IMR-90 (cell line): Measurements from ENCODE around the gene JAKMIP1. TPM values are rescaled to one million over a fixed set of nuclear protein-coding genes. Genes with fewer than 3 reads are reported as not detected.

ENCODE experiments used
- ATAC-seq: fragments of 200-7000 bp; cut with Tn5 transposase; 2 replicates; pipeline ENCODE4 v1.9.1; 2020; ENCODE audit warnings: low read depth, mild to moderate bottlenecking, moderate library complexity
- BruUV-seq: library from RNA; stranded (reverse); fragments of 400-500 nt; replicated peaks from 2 replicates; lab custom pipeline; 2021; lab: Mats Ljungman, UMichigan
- CTCF ChIA-PET: fragments of 300-600 bp; formaldehyde crosslinking; extraction: SDS; loops from one replicate; lab custom pipeline; 2021; ENCODE audit warnings: antibody characterized with exemption; lab: Yijun Ruan, JAX
- POLR2A ChIA-PET: fragments of 300-600 bp; sonication (Branson Sonifier 250); formaldehyde crosslinking; loops from one replicate; lab custom pipeline; 2022; ENCODE audit warnings: antibody characterized with exemption; ENCODE audit not compliant: unreplicated experiment; lab: Charles Lee
- DNase-seq: peaks from one replicate; pipeline ENCODE4 v3.0.0; 2013
- H2AFZ ChIP-seq: replicated peaks from 2 replicates; pipeline ENCODE3; 2013; ENCODE audit warnings: low read length, mild to moderate bottlenecking; ENCODE audit not compliant: poor library complexity
- H2AK5ac ChIP-seq: 2 replicates; pipeline ENCODE4 v1.6.1; 2013; ENCODE audit warnings: low read depth, low read length, inconsistent platforms
- H2AK9ac ChIP-seq: replicated peaks from 2 replicates; pipeline ENCODE3; 2013; ENCODE audit warnings: mild to moderate bottlenecking, low read depth, low read length, moderate library complexity; ENCODE audit not compliant: poor library complexity
- H2BK120ac ChIP-seq: 2 replicates; pipeline ENCODE4 v1.6.1; 2013; ENCODE audit warnings: low read depth, low read length, inconsistent platforms
- H2BK15ac ChIP-seq: 3 replicates; pipeline ENCODE4 v1.6.1; 2013; ENCODE audit warnings: low read depth, low read length, inconsistent platforms
- H2BK20ac ChIP-seq: 2 replicates; pipeline ENCODE4 v1.6.1; 2013; ENCODE audit warnings: low read depth, mild to moderate bottlenecking, inconsistent platforms, low read length, moderate library complexity
- H2BK5ac ChIP-seq: 2 replicates; pipeline ENCODE4 v1.6.1; 2013; ENCODE audit warnings: mild to moderate bottlenecking, low read depth, low read length, inconsistent platforms; ENCODE audit not compliant: poor library complexity, severe bottlenecking
- H3K14ac ChIP-seq: replicated peaks from 2 replicates; pipeline ENCODE4 v1.6.1; 2013; ENCODE audit warnings: low read depth, low read length, inconsistent platforms
- H3K18ac ChIP-seq: 2 replicates; pipeline ENCODE4 v1.6.1; 2013; ENCODE audit warnings: low read depth, low read length, control low read depth
- H3K23ac ChIP-seq: 2 replicates; pipeline ENCODE4 v1.6.1; 2013; ENCODE audit warnings: low read depth, low read length, inconsistent platforms
- H3K27ac ChIP-seq: 2 replicates; pipeline ENCODE4 v1.5.1; 2013; ENCODE audit warnings: mild to moderate bottlenecking, control low read depth, low read length; ENCODE audit not compliant: insufficient read depth
- H3K27me3 ChIP-seq: 2 replicates; pipeline ENCODE4 v1.6.1; 2013; ENCODE audit warnings: low read length; ENCODE audit not compliant: control insufficient read depth, insufficient read depth
- H3K36me3 ChIP-seq: 2 replicates; pipeline ENCODE4 v1.6.1; 2013; ENCODE audit warnings: low read length, mixed read lengths; ENCODE audit not compliant: control insufficient read depth, insufficient read depth
- H3K4ac ChIP-seq: 2 replicates; pipeline ENCODE4 v1.6.1; 2013; ENCODE audit warnings: low read depth, low read length, inconsistent platforms
- H3K4me1 ChIP-seq: 2 replicates; pipeline ENCODE4 v1.6.1; 2013; ENCODE audit warnings: low read length, mixed read lengths; ENCODE audit not compliant: control insufficient read depth, insufficient read depth
- H3K4me2 ChIP-seq: 2 replicates; pipeline ENCODE4 v1.6.1; 2013; ENCODE audit warnings: low read depth, mild to moderate bottlenecking, control low read depth, low read length, moderate library complexity
- H3K4me3 ChIP-seq: 2 replicates; pipeline ENCODE4 v1.5.1; 2013; ENCODE audit warnings: low read depth, mild to moderate bottlenecking, control low read depth, low read length, moderate library complexity; ENCODE audit not compliant: insufficient read depth
- H3K56ac ChIP-seq: 2 replicates; pipeline ENCODE4 v1.6.1; 2013; ENCODE audit warnings: low read length, inconsistent platforms; ENCODE audit not compliant: insufficient read depth; ENCODE audit errors: extremely low read depth
- H3K79me1 ChIP-seq, 2 experiments: 2 replicates each; pipeline ENCODE4 v1.6.1; 2013; ENCODE audit warnings: low read length in 2 of 2, inconsistent platforms in 1 of 2, low read depth in 1 of 2
- H3K9ac ChIP-seq: 2 replicates; pipeline ENCODE4 v1.6.1; 2013; ENCODE audit warnings: low read depth, low read length, control low read depth
- H3K9me1 ChIP-seq: 2 replicates; pipeline ENCODE4 v1.6.1; 2013; ENCODE audit warnings: low read length, inconsistent platforms; ENCODE audit not compliant: insufficient read depth
- H3K9me3 ChIP-seq: 2 replicates; pipeline ENCODE4 v1.6.1; 2013; ENCODE audit warnings: low read length; ENCODE audit not compliant: control insufficient read depth, insufficient read depth
- H4K20me1 ChIP-seq: 2 replicates; pipeline ENCODE4 v1.6.1; 2013; ENCODE audit warnings: low read length, inconsistent platforms; ENCODE audit not compliant: insufficient read depth
- H4K5ac ChIP-seq: 2 replicates; pipeline ENCODE4 v1.6.1; 2013; ENCODE audit warnings: mild to moderate bottlenecking, low read depth, low read length, control low read depth
- H4K8ac ChIP-seq, 2 experiments: 2 replicates each; pipeline ENCODE4 v1.6.1; 2013; ENCODE audit warnings: low read depth in 2 of 2, low read length in 2 of 2, control low read depth in 1 of 2, inconsistent platforms in 1 of 2
- H4K91ac ChIP-seq: 2 replicates; pipeline ENCODE4 v1.6.1; 2013; ENCODE audit warnings: low read depth, low read length, inconsistent platforms; ENCODE audit not compliant: insufficient read depth
- BHLHE40 ChIP-seq: fragments of 150-350 bp; IDR thresholded peaks from 2 replicates; pipeline ENCODE4 v1.6.1; 2016; ENCODE audit warnings: mild to moderate bottlenecking, low read depth, low read length
- CEBPB ChIP-seq: IDR thresholded peaks from 2 replicates; pipeline ENCODE4 v1.6.1; 2012; ENCODE audit warnings: low read depth, low read length, improper control_type of control experiment
- MAFK ChIP-seq: IDR thresholded peaks from 2 replicates; pipeline ENCODE4 v1.6.1; 2012; ENCODE audit warnings: low read depth, low read length, improper control_type of control experiment
- NFE2L2 ChIP-seq: fragments of 150-350 bp; IDR thresholded peaks from 2 replicates; pipeline ENCODE4 v1.6.1; 2016; ENCODE audit warnings: low read depth, mild to moderate bottlenecking, low read length
- POLR2A ChIP-seq: IDR thresholded peaks from 2 replicates; pipeline ENCODE4 v1.6.1; 2012; ENCODE audit warnings: mild to moderate bottlenecking, low read depth, low read length
- RAD21 ChIP-seq: IDR thresholded peaks from 2 replicates; pipeline ENCODE4 v1.6.1; 2012; ENCODE audit warnings: low read length, improper control_type of control experiment
- RCOR1 ChIP-seq: IDR thresholded peaks from 2 replicates; pipeline ENCODE4 v1.6.1; 2012; ENCODE audit warnings: mild to moderate bottlenecking, low read length, improper control_type of control experiment; ENCODE audit not compliant: insufficient replicate concordance
- WGBS, 2 experiments: methylation state at CpG; one replicate each; pipeline versions ENCODE4 v1.1.5 to v1.1.7; 2013; ENCODE audit warnings: missing lambda C conversion rate in 2 of 2; ENCODE audit not compliant: insufficient read length in 1 of 2; ENCODE audit errors: extremely low coverage in 2 of 2; 5-methylcytosine and 5-hydroxymethylcytosine counted together
- dilution Hi-C: fragments of 300-500 bp; cut with HindIII; formaldehyde crosslinking; loops from one replicate; pipeline ENCODE4 v1.14.3; 2018; ENCODE audit warnings: low sequenced_read_pairs; ENCODE audit not compliant: unreplicated experiment
- in situ Hi-C: fragments of 300-500 bp; cut with MboI; formaldehyde crosslinking; loops from 3 replicates; pipeline ENCODE4 v1.14.3; 2019; ENCODE audit warnings: low sequenced_read_pairs, inconsistent platforms, mixed read lengths
- intact Hi-C: fragments of 100-400 bp; cut with micrococcal nuclease; formaldehyde crosslinking; loops from 2 replicates; pipeline ENCODE4 v1.10.0; 2022
- polyA plus RNA-seq, 3 experiments: library from polyadenylated mRNA; depleted of rRNA; stranded (reverse); fragments of >200 nt; gene quantifications; 2 replicates each; pipeline ENCODE4 v1.2.3, GENCODE V29; 2012; ENCODE audit warnings: low replicate concordance in 1 of 3
- total RNA-seq: library from RNA; depleted of rRNA; stranded (reverse); fragments of >200 nt; gene quantifications from 2 replicates; pipeline ENCODE4 v1.2.3, GENCODE V29; 2012
- TF ChIP-seq, protein P1 (sequence below): conservative IDR thresholded peaks from 2 replicates; pipeline ENCODE4 v1.5.1; 2012; ENCODE audit warnings: mild to moderate bottlenecking, low read depth, low read length, improper control_type of control experiment

Gene JAKMIP1
- total and polyA plus RNA-seq, 2 of the 4 experiments (the other 2 are of a cell fraction): not detected

DNA sequence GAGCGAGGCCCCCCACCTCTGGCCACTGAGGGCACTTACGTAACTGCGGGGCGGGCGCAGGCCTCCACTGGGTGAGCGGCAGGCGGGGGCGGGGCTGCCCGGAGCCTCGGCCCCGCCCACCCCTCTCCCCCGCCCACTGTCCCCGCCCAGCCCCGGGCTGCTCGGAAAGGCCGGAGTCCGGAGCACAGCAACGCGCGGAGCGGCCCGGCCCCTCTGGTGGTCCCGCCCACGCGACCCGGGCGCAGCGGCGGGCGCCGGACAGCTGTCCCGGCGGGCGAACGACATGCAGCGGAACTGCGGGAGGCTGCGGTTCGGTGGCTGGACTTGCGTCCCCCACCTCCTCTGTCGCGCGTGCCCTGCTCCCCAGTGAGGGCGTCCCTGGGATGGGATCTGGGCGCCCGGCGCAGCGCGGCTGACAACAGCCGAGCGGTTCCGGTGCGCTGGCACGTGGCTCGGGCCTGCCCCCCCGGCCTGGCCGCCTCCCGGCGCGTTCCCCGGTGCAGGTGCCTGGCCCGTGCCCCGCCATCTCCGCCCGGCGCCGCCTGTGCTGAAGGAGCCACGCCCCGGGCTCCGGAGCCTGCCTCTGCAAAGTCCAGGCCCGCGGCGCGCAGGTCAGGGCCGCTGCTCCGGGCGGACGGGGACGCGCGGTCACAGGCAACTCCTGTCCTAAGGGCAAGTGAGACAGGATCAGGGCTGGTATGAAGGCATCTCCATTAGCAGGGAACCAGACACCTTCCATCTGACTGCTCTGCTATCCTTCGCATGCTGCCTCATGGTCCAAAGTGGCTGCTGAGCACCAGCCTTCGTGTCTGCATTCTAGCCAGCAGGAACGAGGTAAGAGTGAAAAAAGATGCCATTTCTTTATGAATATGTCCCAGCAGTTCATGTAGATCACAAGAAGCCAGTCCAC, 21.8 kb upstream of the JAKMIP1 start (continued):
- TF ChIP-seq MAFK: no peak

DNA sequence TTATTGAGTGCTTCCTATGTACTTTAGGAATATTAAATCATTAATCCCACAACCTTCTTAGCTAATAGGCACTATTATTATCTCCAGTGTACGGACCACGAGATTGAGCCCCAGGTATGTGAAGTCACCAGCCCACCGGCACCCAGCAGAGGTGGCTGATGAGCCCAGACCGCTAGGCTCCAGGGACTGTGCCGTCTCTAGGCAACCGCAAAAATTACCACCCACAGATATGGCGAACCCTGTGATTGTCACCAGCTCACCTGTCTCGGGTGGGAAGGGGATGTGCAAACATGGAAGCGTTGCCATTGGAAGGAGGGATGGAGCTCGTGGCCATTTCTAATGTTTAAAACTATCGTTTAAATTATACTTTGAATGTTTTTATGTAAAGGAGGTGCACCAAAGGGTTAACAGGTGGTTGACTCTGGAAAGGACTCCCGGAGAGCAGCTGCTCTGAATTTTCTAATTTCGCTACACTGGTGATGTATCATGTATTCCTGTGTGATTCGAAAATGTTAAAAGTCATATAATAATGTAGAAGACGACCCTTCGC, 21.0 kb upstream of the JAKMIP1 start:
- H2AK9ac ChIP-seq: no peak overlapping the region
- no peak overlapping the region for H3K56ac ChIP-seq
- H3K27me3 ChIP-seq: peaks cover 3% of the 10 kb centered on the region; the same call in 1 of the 2 replicates
- no peaks in the 10 kb centered on the region for H3K4me1 ChIP-seq
- H4K8ac ChIP-seq: no peak overlapping the region
- no peak overlapping the region for H2BK120ac ChIP-seq
- POLR2A ChIA-PET: no interaction called here
- no peak overlapping the region for H4K5ac ChIP-seq
- H4K91ac ChIP-seq: no peak overlapping the region
- DNase-seq: no peak
- no peak overlapping the region for H3K4ac ChIP-seq
- H3K23ac ChIP-seq: no peak overlapping the region
- ATAC-seq: no peak
- intact Hi-C loops: no loop called here
- H2BK20ac ChIP-seq: no peak overlapping the region
- H2BK5ac ChIP-seq: no peak overlapping the region
- peaks cover 5% of the 10 kb centered on the region for H3K9me3 ChIP-seq
- CTCF ChIA-PET: no interaction called here
- H2AFZ ChIP-seq: no peak overlapping the region
- no peak overlapping the region for H3K18ac ChIP-seq
- no peak overlapping the region for H2AK5ac ChIP-seq
- no peak overlapping the region for H3K14ac ChIP-seq
- no peaks in the 10 kb centered on the region for H4K20me1 ChIP-seq
- H3K4me3 ChIP-seq: no peak overlapping the region
- WGBS, 2 experiments: no CpG with 5 or more reads among the region's 16 CpGs
- H3K9me1 ChIP-seq: no peaks in the 10 kb centered on the region
- no peaks in the 10 kb centered on the region for H3K79me1 ChIP-seq
- in situ Hi-C loops: no loop called here
- no TSS peak for BruUV-seq
- H3K27ac ChIP-seq: no peak overlapping the region
- no peak overlapping the region for H3K4me2 ChIP-seq
- dilution Hi-C loops: no loop called here
- H3K9ac ChIP-seq: no peak overlapping the region
- H3K36me3 ChIP-seq: no peaks in the 10 kb centered on the region
- no peak overlapping the region for H2BK15ac ChIP-seq
- TF ChIP-seq, protein P1, sequence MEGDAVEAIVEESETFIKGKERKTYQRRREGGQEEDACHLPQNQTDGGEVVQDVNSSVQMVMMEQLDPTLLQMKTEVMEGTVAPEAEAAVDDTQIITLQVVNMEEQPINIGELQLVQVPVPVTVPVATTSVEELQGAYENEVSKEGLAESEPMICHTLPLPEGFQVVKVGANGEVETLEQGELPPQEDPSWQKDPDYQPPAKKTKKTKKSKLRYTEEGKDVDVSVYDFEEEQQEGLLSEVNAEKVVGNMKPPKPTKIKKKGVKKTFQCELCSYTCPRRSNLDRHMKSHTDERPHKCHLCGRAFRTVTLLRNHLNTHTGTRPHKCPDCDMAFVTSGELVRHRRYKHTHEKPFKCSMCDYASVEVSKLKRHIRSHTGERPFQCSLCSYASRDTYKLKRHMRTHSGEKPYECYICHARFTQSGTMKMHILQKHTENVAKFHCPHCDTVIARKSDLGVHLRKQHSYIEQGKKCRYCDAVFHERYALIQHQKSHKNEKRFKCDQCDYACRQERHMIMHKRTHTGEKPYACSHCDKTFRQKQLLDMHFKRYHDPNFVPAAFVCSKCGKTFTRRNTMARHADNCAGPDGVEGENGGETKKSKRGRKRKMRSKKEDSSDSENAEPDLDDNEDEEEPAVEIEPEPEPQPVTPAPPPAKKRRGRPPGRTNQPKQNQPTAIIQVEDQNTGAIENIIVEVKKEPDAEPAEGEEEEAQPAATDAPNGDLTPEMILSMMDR: no peak
- TF ChIP-seq MAFK (no peak), RAD21 (no peak), CEBPB (no peak), RCOR1 (no peak), BHLHE40 (no peak), NFE2L2 (no peak), POLR2A (no peak)
